Calu3 (cell line): ENCODE results near the gene DNTTIP2. TPM values are rescaled to one million over a fixed set of nuclear protein-coding genes. Genes with fewer than 3 reads are reported as not detected.

Experiments
- BruUV-seq: library from RNA; stranded (reverse); fragments of 400-500 nt; replicated peaks from 2 replicates; lab custom pipeline; 2021; lab: Mats Ljungman, UMichigan
- CTCF ChIA-PET: fragments of 300-600 bp; sonication (Branson Sonifier 250); formaldehyde crosslinking; loops from one replicate; lab custom pipeline; 2022; ENCODE audit warnings: antibody characterized with exemption; lab: Charles Lee
- DNase-seq: peaks from one replicate; pipeline ENCODE4 v3.0.0; 2022
- H3K27ac Mint-ChIP-seq: one replicate; pipeline ENCODE4 v1.8.0; 2022; ENCODE audit warnings: mixed read lengths; ENCODE audit not compliant: unreplicated experiment
- H3K27me3 Mint-ChIP-seq: one replicate; pipeline ENCODE4 v1.8.0; 2022; ENCODE audit warnings: mixed read lengths; ENCODE audit not compliant: unreplicated experiment
- H3K36me3 Mint-ChIP-seq: one replicate; pipeline ENCODE4 v1.8.0; 2022; ENCODE audit warnings: mild to moderate bottlenecking, moderate library complexity, mixed read lengths; ENCODE audit not compliant: insufficient read depth, unreplicated experiment
- H3K4me1 Mint-ChIP-seq: one replicate; pipeline ENCODE4 v1.8.0; 2022; ENCODE audit warnings: mild to moderate bottlenecking, low read depth, mixed read lengths; ENCODE audit not compliant: unreplicated experiment
- H3K4me3 Mint-ChIP-seq: one replicate; pipeline ENCODE4 v1.8.0; 2022; ENCODE audit warnings: mild to moderate bottlenecking, low read depth, moderate library complexity, mixed read lengths; ENCODE audit not compliant: unreplicated experiment
- H3K9me3 Mint-ChIP-seq: one replicate; pipeline ENCODE4 v1.8.0; 2022; ENCODE audit warnings: low read depth, mixed read lengths; ENCODE audit not compliant: unreplicated experiment
- CTCF ChIP-seq: fragments of 200-600 bp; IDR thresholded peaks from one replicate; pipeline ENCODE4 v1.8.0; 2022; ENCODE audit warnings: antibody characterized with exemption; ENCODE audit not compliant: unreplicated experiment
- intact Hi-C: fragments of 100-400 bp; cut with micrococcal nuclease; formaldehyde crosslinking; loops from one replicate; pipeline ENCODE4 v1.10.0; 2022; ENCODE audit not compliant: unreplicated experiment
- total RNA-seq: library from RNA; stranded (reverse); gene quantifications from 2 replicates; pipeline ENCODE4 v1.2.3, GENCODE V29; 2022

Gene DNTTIP2
- total RNA-seq, 1 experiment from 2014 or later = 71.8 TPM

DNA sequence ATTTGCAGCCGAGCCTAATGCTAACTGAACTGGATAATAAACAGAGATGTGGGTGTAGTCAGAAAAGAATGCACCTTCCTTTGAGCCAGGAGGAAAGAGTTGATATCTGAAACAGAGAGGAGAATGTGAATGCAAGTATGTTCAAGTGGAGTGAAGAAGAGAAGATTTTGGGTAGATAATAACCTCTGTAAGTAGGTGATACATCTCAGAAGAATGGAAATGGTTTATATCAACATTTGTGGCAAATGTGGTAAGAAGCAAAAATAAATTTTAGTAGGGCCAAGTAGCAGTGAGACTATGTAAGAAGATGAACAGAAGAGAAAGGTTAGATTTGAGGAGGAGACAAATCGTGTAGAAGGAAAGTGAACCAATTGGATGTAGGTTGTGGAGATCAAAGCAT, 1.7 kb upstream of the DNTTIP2 start:
- no peak overlapping the region for H3K4me3 Mint-ChIP-seq
- H3K27me3 Mint-ChIP-seq = no peaks in the 10 kb centered on the region
- DNase-seq = no peak
- H3K36me3 Mint-ChIP-seq = peaks cover 50% of the 10 kb centered on the region
- CTCF ChIA-PET = no interaction called here
- no peak overlapping the region for H3K27ac Mint-ChIP-seq
- H3K9me3 Mint-ChIP-seq = no peaks in the 10 kb centered on the region
- peaks cover 32% of the 10 kb centered on the region for H3K4me1 Mint-ChIP-seq
- no peak for TF ChIP-seq CTCF
- BruUV-seq = no TSS peak
- intact Hi-C loops = no loop called here

- CTCF ChIA-PET = interaction anchor here (0.9 to 1.3 kb wide), 2 partner anchors 31 to 458 kb away, joined by 3 to 4 read pairs; partner anchors contain the start of gene GCLM
- H3K4me3 Mint-ChIP-seq = peak overlapping the region; percentile 74
- no peaks in the 10 kb centered on the region for H3K9me3 Mint-ChIP-seq
- DNase-seq = peak; percentile 63
- H3K4me1 Mint-ChIP-seq = peaks cover 47% of the 10 kb centered on the region
- TSS peak; percentile 51 for BruUV-seq
- no peaks in the 10 kb centered on the region for H3K27me3 Mint-ChIP-seq
- no peak for TF ChIP-seq CTCF
- H3K27ac Mint-ChIP-seq = peak overlapping the region; percentile 78
- H3K36me3 Mint-ChIP-seq = peaks cover 65% of the 10 kb centered on the region
- intact Hi-C loops = no loop called here
These were observed 511 bp downstream of the DNTTIP2 start for GRCh38 chr1:93878501-93878888.

- CTCF ChIA-PET = no interaction called here
- intact Hi-C loops = no loop called here
- no peaks in the 10 kb centered on the region for H3K27me3 Mint-ChIP-seq
- H3K27ac Mint-ChIP-seq = peak overlapping the region; percentile 78
- no peaks in the 10 kb centered on the region for H3K9me3 Mint-ChIP-seq
- peaks cover 47% of the 10 kb centered on the region for H3K4me1 Mint-ChIP-seq
- H3K36me3 Mint-ChIP-seq = peaks cover 60% of the 10 kb centered on the region
- DNase-seq = no peak
- no TSS peak for BruUV-seq
- H3K4me3 Mint-ChIP-seq = peak overlapping the region; percentile 74
- no peak for TF ChIP-seq CTCF
These were observed 1.5 kb downstream of the DNTTIP2 start for GRCh38 chr1:93877529-93877928.

DNA sequence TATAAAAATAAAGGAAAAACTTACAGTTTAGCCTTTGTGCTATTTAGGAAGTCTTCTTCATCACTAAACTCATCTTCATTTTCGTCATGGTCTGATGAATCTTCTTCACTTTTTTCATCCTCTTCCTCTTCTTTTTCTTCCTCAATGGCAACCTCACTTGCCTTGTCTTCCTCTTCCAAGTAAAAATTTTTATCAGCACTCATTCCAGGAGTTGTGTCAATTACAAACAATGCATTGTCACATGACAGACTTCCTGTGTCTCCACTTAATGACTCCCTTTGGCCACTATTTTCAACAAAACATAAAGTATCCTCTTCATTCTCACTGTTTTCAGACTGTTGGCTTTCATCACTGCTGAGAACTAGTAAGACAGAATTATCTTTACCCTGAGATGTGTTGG, 2.8 kb downstream of the DNTTIP2 start:
- peaks cover 47% of the 10 kb centered on the region for H3K4me1 Mint-ChIP-seq
- peaks cover 73% of the 10 kb centered on the region for H3K36me3 Mint-ChIP-seq
- TF ChIP-seq CTCF = no peak
- CTCF ChIA-PET = no interaction called here
- intact Hi-C loops = no loop called here
- H3K27me3 Mint-ChIP-seq = no peaks in the 10 kb centered on the region
- peak overlapping the region; percentile 74 for H3K4me3 Mint-ChIP-seq
- no TSS peak for BruUV-seq
- no peaks in the 10 kb centered on the region for H3K9me3 Mint-ChIP-seq
- no peak for DNase-seq
- H3K27ac Mint-ChIP-seq = peak overlapping the region; percentile 20
